ENCODE data around the gene CENPC. TPM values are rescaled to one million over a fixed set of nuclear protein-coding genes. Genes with fewer than 3 reads are reported as not detected.

CENPC gene
- total and polyA plus RNA-seq, 2 of the 4 experiments (the other 2 are of a cell fraction), result 4.2 to 6.6 TPM

DNA sequence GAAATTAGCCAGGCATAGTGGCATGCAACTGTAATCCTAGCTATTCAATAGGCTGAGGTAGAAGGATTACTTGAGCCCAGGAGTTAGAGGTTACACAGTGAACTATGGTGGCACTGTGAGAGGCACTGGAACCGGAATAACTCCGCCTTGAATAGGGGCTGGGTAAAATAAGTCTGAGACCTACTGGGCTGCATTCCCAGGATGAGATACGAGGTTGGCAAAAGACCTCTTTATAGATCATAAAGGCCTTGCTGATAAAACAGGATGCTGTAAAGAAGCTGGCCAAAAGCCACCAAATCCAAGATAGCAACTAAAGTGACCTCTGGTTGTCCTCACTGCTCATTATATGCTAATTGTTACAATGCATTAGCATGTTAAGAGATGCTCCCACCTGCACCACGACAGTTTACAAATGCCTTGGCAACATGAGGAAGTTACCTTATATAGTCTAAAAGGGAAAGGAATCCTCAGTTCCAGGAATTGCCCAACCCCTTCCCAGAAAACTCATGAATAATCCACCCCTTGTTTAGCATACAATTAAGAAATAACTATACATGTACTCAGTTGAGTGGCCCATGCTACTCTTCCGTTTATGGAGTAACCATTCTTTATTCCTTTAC lies 88.6 kb downstream of the CENPC start:
- H2AK5ac ChIP-seq (ENCODE audit: low read depth, low read length), result no peak overlapping the region
- TF ChIP-seq SMC3 (IDR thresholded peaks at IDR 0.05; ENCODE audit: low read depth, low read length), result no peak
- no peak for TF ChIP-seq RFX5 (IDR thresholded peaks at IDR 0.05; ENCODE audit: low read depth, low read length)
- TF ChIP-seq, protein P1, sequence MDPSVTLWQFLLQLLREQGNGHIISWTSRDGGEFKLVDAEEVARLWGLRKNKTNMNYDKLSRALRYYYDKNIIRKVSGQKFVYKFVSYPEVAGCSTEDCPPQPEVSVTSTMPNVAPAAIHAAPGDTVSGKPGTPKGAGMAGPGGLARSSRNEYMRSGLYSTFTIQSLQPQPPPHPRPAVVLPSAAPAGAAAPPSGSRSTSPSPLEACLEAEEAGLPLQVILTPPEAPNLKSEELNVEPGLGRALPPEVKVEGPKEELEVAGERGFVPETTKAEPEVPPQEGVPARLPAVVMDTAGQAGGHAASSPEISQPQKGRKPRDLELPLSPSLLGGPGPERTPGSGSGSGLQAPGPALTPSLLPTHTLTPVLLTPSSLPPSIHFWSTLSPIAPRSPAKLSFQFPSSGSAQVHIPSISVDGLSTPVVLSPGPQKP (IDR thresholded peaks at IDR 0.05; ENCODE audit: borderline replicate concordance, low read depth, low read length), result no peak
- no peak for TF ChIP-seq BHLHE40 (IDR thresholded peaks at IDR 0.05; ENCODE audit: low read depth, low read length)
- no peak for TF ChIP-seq POLR2A (IDR thresholded peaks at IDR 0.05; ENCODE audit: low read depth, low read length)
- TF ChIP-seq NFE2L2 (IDR thresholded peaks at IDR 0.05; ENCODE audit: low read depth, low read length), result no peak
- TF ChIP-seq, protein P2, sequence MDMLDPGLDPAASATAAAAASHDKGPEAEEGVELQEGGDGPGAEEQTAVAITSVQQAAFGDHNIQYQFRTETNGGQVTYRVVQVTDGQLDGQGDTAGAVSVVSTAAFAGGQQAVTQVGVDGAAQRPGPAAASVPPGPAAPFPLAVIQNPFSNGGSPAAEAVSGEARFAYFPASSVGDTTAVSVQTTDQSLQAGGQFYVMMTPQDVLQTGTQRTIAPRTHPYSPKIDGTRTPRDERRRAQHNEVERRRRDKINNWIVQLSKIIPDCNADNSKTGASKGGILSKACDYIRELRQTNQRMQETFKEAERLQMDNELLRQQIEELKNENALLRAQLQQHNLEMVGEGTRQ (IDR thresholded peaks at IDR 0.05; ENCODE audit: low read depth, low read length), result no peak
- TF ChIP-seq MAFK (IDR thresholded peaks at IDR 0.05; ENCODE audit: low read depth, low read length), result no peak
- TF ChIP-seq FOS (IDR thresholded peaks at IDR 0.05; ENCODE audit: low read depth, low read length), result no peak
- TF ChIP-seq CHD1 (IDR thresholded peaks at IDR 0.05; ENCODE audit: low read depth, low read length), result no peak
- no peak for TF ChIP-seq RAD21 (IDR thresholded peaks at IDR 0.05; ENCODE audit: low read length)
- TF ChIP-seq MXI1 (IDR thresholded peaks at IDR 0.05; ENCODE audit: borderline replicate concordance, low read depth, low read length), result no peak
- TF ChIP-seq RCOR1 (IDR thresholded peaks at IDR 0.05; ENCODE audit: insufficient replicate concordance, low read length), result no peak
- no peak for TF ChIP-seq MAZ (IDR thresholded peaks at IDR 0.05; ENCODE audit: borderline replicate concordance, low read depth, low read length)
- no peak for TF ChIP-seq CTCF (conservative IDR thresholded peaks at IDR 0.05; ENCODE audit: low read depth, low read length)
- no peak overlapping the region for H3K23ac ChIP-seq (ENCODE audit: low read depth, low read length)
- no peak overlapping the region for H3K9ac ChIP-seq (ENCODE audit: low read depth, low read length)
- POLR2A ChIA-PET (ENCODE audit: unreplicated experiment), result interaction anchor here (0.6 kb wide), 1 partner anchor 346 kb away, joined by 3 read pairs; no protein-coding TSS in a partner anchor
- no peaks in the 10 kb centered on the region; the same call in 1 of the 2 replicates for H3K4me1 ChIP-seq (ENCODE audit: control insufficient read depth, insufficient read depth, low read length)
- no peak overlapping the region for H3K4ac ChIP-seq (ENCODE audit: low read depth, low read length)
- 0 out of 2 replicates have a peak, but pooled peaks cover 3% of the 10 kb centered on the region for H3K9me1 ChIP-seq (ENCODE audit: insufficient read depth, low read length)
- H3K27me3 ChIP-seq (ENCODE audit: control insufficient read depth, insufficient read depth, low read length), result no peaks in the 10 kb centered on the region
- no peaks in the 10 kb centered on the region for H3K79me1 ChIP-seq (ENCODE audit: low read depth in 1 of 2, low read length in 2 of 2)
- H2BK120ac ChIP-seq (ENCODE audit: low read depth, low read length), result no peak overlapping the region
- BruUV-seq (replicated peaks), result no TSS peak
- no peak overlapping the region for H3K4me3 ChIP-seq (ENCODE audit: insufficient read depth, low read depth, low read length)
- H2BK15ac ChIP-seq (ENCODE audit: low read depth, low read length), result no peak overlapping the region
- H3K4me2 ChIP-seq (ENCODE audit: low read depth, low read length), result no peak overlapping the region
- DNase-seq (no peak), ATAC-seq (ENCODE audit: low read depth) (no peak)
- H4K5ac ChIP-seq (ENCODE audit: low read depth, low read length), result no peak overlapping the region
- no peak overlapping the region for H3K27ac ChIP-seq (ENCODE audit: insufficient read depth, low read length)
- H3K9me3 ChIP-seq (ENCODE audit: control insufficient read depth, insufficient read depth, low read length), result no peaks in the 10 kb centered on the region
- H4K8ac ChIP-seq (ENCODE audit: low read depth in 2 of 2, low read length in 2 of 2), result no peak overlapping the region
- H3K56ac ChIP-seq (ENCODE audit: extremely low read depth, insufficient read depth, low read length), result no peak overlapping the region
- H2BK20ac ChIP-seq (ENCODE audit: low read depth, low read length), result no peak overlapping the region
- dilution Hi-C loops (cut with HindIII; ENCODE audit: low sequenced_read_pairs, unreplicated experiment) (no loop called here), intact Hi-C loops (cut with micrococcal nuclease) (no loop called here), in situ Hi-C loops (cut with MboI; ENCODE audit: low sequenced_read_pairs) (no loop called here)
- no peak overlapping the region for H2AFZ ChIP-seq (replicated peaks; ENCODE audit: low read length, poor library complexity)
- H2BK5ac ChIP-seq (ENCODE audit: low read depth, low read length, poor library complexity, severe bottlenecking), result no peak overlapping the region
- H3K18ac ChIP-seq (ENCODE audit: low read depth, low read length), result no peak overlapping the region
- WGBS, 2 experiments (ENCODE audit: extremely low coverage in 2 of 2, insufficient read length in 1 of 2), result no CpG with 5 or more reads among the region's 5 CpGs
- no peak overlapping the region for H2AK9ac ChIP-seq (replicated peaks; ENCODE audit: low read depth, low read length, poor library complexity)
- H3K36me3 ChIP-seq (ENCODE audit: control insufficient read depth, insufficient read depth, low read length), result no peaks in the 10 kb centered on the region
- H4K20me1 ChIP-seq (ENCODE audit: insufficient read depth, low read length), result no peaks in the 10 kb centered on the region
- no peak overlapping the region for H4K91ac ChIP-seq (ENCODE audit: insufficient read depth, low read depth, low read length)
- no peak overlapping the region for H3K14ac ChIP-seq (replicated peaks; ENCODE audit: low read depth, low read length)
- CTCF ChIA-PET, result no interaction called here
